Kidney capillary endothelial cell (primary cell): ENCODE results near the gene SGMS1.
"Not testable (repeated sequence)": the region's sequence is repeated elsewhere in the genome, so short reads cannot be mapped to it uniquely, and the experiment has no call there.

Experiments
- DNase-seq: peaks from one replicate; pipeline ENCODE4 v3.0.0-alpha.2; 2018; ENCODE audit warnings: low spot score

Gene SGMS1

DNA sequence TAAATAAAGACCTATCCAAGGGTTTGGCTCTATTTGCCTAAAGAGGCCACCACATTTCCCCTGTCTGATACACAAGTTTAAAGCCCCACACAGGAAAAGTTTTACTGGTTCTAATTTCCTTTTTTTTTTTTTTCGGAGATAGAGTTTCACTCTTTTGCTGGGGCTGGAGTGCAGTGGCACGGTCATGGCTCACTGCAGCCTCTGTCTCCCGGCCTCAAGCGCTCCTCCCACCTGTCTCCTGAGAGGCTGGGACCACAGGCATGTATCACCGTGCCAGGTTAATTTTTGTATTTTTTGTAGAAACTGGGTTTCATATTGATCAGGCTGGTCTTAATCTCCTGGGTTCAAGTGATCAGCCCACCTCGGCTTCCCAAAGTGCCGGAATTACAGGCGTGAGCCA lies 319.1 kb downstream of the SGMS1 start:
- no peak for DNase-seq

DNA sequence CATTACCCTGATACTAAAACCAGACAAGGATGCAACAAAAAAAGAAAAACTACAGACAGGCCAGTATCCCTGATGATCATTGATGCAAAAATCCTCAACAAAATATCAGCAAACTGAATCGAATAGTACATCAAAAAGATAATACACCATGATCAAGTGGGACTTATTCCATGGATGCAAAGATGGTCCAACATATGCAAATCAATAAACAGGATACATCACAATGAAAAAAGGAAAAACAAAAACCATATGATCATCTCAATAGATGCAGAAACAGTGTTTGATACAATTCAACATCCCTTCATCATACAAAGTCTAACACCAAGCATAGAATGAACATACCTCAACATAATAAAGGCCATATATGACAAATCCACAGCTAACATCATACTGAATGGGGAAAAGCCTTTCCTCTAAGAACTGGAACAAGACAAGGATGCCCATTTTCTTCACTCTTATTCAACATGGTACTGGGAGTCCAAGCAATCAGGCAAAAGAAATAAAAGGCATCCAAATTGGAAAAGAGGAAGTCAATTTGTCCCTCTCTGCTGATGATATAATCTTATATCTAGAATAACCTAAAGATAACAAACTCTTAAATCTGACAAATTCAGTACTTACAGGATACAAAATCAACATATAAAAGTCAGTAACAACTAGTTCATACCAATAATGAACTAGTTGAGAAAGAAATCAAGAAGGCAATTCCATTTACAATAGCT lies 323.6 kb downstream of the SGMS1 start:
- no peak for DNase-seq

DNA sequence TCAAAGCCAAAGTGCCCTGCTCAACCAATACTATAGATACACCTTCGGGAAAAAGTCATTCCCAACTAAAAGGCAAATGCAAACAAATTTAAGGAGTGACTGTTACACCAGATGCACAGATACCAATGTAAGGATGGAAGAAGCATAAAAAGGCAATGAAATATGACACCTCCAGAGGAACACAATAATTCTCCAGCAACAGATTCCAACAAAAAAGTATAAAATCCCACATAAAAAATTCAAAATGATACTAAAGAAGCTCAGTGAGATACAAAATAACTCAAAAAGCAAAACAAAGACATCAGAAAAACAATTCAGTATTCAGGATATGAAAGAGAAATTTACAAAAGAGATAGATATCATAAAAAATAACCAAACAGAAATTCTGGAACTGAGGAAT lies 328.4 kb downstream of the SGMS1 start:
- no peak for DNase-seq

DNA sequence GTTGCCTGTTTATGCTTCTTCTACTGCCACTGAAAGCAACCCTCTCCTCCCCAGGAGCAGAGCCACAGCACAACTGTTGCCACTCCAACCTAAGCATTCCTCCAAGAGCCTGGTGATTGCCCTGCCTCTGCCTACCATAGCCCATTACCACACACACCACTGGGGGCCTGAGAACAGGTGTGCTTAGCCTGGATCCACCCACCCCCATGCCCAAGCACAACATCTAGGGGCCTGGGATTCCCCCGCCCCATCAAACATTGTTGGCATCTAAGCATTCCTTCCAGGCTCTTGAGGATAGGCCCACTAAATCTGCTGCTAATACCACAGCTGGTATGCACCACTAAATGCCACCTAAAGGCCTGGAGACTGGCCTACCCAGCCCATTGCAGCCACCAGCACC lies 329.2 kb downstream of the SGMS1 start:
- DNase-seq: no peak

DNA sequence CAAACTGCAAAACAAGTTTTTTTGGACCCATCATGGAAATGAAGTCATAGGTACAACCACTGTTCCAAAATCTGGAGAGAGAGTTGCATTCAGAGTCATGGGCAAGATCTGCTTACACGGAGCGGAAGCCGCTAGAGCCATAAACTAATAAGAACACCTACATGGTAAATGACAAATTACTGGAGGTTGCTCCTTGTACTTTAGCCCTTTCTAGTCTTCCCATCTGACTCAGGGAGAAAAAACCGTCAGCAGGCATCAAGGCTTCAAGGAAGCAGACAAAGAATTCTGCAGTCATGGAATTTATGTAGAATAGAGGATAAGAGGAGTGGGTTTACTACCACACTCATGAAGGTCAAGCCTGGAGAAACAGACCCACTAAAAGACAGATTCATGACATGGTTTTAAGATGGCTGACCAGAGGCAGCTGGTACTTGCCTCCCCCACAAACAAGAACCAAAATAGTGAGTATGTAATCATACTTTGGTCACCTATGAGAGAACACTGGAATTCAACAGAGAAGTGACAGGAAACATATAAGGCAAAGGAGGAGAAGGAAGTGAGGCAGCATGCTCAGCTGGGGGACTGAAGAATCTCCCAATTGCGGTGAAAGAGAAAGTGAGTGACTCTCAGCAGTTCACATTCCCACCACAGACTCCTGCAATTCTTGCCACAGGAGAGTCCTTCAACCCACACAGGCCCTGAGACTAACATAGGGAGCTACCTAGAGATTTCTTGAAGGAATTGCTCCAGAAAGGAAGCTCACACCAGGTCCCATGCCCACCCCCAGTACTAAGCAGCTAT lies 330.0 kb downstream of the SGMS1 start:
- DNase-seq: no peak

DNA sequence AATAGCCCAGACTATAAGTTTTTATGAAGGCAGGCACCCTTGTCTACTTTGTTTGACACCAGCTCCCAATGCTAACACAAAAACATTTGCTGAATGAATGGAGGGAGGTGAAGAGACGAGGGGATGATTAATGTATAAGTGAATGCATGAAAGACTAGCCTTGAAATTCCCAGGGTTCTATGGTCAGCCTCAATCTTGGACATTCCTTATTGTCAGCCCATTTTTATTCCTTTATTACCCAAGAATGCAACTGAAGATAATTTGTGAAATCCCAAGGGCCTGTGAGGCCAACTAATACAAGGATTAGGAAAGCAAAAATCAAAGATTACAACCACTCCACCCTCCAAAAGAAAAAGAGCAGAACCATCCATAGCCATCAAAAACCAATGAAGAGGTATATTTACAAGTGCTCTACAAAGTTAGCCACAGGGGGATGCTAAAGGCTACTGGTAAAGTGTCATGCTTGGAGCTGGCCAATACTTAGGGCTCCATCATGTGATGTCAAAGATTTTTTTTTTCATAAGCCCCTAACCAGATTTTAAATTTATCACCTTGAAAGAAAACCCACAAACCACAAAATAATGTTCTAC lies 332.4 kb downstream of the SGMS1 start:
- no peak for DNase-seq

DNA sequence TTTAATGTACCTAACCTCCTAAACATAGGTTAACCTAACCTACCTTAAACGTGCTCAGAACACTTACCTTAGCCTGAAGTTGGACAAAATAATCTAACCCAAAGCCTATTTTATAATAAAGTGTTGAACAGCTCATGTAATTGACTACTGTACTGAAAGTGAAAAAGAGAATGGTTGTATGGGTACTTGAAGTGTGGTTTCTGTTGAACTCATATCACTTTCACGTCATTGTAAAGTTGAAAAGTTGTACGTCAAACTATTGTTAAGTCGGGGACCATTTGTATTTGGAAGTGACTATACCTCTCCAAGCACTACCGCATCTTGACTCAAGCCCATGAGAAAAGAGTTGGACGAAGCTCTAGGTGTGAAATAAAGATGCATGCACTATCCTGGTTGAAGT lies 334.6 kb downstream of the SGMS1 start:
- DNase-seq: no peak

DNA sequence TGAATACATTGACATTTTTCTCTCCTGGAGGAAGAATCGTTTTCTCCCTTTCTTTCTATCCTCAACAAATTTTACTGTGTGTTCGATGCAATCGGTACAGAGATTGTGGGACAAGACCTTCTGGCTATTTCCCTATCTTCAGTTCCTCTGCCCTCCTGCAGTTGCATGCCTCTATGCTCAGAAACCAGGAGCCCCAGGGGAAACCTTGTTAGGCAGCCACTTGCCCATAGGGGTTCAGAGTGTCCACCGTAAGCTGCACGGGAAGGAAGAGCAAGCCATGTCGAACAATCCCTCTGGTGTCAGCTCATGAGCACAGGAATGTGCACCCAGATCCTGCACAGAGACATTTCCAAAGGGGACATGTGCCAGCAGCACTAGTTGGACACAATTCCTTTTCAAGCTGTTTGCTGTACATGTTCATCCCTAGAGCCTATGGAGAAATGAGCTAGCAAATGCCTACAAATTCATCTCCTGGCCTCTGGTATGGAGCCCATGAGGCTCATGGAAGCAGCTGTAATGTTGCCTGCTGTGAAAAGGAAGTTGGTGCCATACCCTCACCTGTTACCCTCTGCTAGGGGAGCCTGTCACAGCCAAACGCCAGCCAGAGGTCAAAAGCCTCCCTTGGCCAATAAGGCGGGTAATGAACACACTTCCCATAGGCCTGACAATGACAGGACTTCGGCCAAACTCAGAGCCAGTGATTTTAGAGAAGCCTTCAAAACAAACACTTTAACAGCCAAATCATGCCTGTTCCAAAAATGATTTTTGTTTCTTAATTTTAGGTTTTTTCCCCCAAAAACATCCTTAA lies 336.6 kb downstream of the SGMS1 start:
- no peak for DNase-seq

DNA sequence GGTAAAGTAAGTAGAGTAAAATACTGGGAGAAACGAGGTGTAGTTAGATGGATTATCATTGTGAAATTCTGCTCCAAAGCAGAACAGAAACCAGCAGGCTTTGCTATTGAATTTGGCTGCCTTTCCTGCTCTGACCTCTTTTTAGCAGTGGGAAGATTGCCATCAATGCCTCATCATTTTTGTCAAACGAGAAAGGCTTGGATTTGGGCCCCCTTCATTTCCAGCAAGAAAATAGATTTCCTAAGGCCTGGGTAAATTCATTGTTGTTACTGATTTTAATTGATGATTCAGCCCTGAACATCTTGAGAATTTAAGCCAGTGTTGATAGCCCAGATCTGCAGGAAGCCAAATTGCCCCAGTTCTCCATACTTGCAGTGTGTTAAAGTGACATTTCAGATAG lies 337.2 kb downstream of the SGMS1 start:
- DNase-seq: no peak

DNA sequence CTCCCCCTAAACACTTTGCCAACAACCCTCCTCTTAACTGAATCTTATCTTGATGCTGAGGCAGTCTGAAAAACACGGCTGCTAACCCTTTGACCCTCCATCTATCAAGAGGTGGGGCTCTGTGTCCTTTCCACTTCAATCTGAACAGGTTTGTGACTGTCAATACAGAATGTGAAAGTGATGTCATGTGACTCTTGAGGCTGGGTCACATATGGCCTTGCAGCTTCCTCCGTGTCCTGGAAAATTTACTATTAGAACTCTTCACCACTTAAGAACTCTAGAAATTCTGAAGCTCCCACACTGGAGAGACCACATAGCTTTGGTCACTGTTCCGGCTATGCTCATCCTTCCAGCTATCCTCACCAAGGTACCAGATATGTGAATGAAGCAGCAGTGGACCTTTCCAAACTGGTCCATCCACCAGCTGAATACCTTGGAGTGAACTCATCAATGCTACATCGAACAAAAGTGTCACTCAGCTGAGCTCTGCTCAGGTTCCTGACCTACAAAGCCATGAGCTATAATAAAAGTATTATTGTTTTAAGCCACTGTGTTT lies 341.7 kb downstream of the SGMS1 start:
- no peak for DNase-seq

DNA sequence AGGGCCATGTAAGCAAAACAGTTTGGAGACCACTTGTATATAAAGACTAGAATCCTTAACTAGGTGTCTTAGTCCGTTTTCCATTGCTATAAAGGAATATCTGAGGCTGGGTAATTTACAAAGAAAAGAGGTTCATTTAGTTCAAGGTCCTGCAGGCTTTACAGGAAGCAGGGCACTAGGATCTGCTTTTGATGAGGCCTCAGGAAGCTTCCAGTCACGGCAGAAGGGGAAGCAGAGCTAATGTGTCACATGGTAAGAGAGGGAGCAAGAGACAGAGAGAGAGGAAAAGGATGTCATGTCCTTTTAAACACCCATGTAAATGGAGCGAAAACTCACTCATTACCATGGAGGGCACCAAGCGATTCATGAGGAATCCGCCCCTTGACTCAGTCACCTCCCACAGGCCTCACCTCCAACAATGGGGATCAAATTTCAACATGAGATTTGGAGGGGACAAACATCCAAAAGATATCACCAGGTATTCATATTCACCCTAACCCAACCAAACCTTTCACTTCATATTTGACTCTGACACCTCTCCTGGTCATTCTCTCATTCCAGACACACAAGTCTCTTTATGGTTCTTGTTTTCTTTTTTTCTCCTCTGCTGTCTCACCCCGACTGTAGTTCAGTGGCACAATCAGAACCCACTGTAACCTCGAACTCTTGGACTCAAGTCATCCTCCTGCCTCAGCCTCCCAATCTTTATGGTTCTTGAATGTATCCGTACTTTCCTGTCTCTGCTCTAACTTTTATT lies 342.4 kb downstream of the SGMS1 start:
- no peak for DNase-seq

DNA sequence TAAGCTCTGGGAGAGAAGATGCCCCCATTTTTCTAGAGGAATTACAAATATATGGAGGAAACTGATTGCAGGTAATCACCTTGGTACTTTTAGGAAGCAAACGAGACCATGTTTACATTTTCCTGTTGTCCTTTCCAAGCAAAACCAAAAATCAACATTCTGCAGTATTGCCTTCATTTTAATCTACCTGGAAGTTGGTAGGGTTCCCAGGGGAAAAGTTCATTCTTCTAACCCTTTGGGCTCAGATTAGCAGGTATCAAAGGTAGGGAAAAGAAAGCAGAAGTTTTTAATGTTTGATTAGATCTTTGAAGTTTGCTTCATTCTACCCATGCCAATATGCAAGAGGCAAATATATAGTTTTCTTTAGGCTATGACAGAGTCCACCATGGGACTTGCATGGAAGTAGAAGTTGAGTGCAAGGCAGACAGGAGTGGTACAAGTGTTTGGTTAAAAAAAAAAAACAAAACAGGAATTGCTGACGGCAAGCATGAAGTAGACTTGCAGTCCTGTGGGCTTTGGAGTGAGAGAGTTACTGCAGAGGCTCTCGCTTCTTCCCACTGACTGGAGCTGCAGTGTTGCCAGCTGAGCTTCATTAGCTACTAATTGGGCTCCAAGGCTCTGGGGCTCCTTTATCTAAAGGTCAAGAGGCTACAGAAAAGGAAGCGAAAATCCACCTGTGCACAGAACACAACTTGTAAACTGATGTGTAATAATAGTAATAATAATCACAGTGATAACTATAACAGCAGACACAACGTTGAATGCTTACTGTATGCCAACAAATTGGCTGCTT lies 343.5 kb downstream of the SGMS1 start:
- DNase-seq: no peak

DNA sequence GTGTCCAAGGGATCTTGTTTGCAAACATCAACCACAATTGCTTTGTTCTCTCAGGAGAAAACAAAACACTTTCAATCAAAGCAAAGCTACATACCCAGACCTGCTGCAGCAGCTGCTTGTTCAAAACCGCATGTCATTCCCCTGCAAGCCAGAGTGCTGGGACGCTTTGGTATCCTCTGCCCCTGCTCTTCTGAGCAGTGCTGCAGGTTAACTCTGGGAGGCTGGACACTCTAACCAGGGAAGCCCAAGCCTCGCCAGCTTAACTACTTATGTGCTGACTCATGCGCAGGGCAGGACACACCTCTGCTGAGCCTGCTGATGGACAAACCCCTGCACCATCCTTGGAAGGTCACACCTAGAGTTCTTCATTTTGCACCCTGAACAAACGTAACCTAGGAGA lies 344.3 kb downstream of the SGMS1 start:
- no peak for DNase-seq

DNA sequence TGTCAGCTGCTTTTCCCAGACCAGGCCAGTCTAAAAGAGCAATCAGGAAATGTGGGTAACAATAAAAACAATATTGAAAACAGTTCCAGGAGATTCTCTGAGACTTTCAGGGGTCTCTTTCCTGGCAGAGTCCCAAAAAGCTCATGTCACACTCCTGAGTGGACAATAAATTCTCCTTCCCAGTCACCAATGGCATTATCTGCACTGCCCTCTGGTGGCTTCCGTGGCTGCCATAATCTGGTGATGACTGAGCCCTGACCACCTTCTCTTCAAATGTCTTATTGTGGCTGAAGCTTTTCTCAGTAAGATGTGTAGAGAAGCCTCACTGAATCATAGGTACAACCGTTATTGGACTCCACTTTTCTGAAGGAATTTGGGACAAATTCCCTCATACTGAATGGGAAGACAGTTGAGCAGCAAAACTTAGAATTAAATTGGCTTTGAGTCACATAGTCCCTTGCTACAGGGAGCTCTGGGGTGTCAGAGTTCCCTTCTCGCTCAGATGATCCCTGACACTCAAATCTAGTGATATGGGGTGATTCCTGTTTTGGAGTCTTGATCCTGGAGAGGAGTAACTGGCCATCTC lies 348.0 kb downstream of the SGMS1 start:
- peak; percentile 24 for DNase-seq

DNA sequence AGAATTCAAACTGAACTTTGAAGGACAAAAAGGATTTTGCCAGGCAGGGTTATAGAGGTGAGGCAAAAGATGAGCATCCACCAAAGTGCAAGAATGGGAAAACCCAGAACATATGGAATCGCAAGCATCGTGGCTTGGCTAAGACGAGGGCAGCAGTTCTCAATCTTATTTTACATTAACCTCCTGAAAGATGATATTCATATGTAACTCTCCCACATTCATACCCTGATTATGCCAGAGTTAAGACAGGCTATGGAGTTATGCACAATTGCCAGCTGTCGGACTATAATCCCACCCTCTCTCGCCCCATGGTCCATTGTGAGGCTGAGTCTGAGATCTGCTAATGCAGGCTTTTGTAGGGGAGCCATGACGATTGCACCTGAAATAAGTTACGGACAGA lies 351.2 kb downstream of the SGMS1 start:
- no peak for DNase-seq

DNA sequence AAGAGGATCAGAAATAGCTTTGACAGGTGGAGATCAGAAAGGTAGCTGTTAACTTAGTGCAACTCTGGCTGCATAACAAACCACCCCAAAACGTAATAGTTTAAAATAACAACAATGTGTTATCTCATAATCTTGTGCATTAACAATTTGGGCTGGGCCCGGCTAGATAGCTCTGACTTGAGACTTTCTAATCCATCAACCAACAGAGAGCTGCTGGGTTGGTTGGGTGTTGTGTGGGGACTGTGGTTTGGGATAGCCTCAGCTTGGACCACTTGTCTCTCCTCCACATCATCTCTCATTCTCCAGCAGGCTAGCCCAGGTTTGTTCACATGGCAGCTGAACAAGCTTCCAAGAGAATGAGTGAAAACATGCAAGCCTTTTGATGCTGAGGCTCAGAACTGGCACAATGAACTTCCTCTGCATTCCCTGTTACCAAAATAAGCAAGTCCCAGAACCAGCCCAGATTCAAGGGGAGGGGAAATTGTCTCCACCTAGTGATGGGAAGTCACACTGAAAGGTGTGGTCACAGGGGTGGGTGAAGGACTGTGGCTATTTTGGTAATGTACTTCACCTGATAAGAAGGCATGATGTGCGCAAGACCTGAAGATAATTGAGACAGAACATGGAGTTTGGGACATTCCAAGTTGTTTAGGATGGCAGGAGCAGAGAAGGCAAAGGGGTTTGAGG lies 352.0 kb downstream of the SGMS1 start:
- DNase-seq: no peak

DNA sequence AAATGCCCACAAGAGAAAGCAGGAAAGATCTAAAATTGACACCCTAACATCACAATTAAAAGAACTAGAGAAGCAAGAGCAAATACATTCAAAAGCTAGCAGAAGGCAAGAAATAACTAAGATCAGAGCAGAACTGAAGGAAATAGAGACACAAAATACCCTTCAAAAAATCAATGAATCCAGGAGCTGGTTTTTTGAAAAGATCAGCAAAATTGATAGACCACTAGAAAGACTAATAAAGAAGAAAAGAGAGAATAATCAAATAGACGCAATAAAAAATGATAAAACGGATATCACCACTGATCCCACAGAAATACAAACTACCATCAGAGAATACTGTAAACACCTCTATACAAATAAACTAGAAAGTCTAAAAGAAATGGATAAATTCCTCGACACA lies 355.9 kb downstream of the SGMS1 start:
- DNase-seq: not testable (repeated sequence)

DNA sequence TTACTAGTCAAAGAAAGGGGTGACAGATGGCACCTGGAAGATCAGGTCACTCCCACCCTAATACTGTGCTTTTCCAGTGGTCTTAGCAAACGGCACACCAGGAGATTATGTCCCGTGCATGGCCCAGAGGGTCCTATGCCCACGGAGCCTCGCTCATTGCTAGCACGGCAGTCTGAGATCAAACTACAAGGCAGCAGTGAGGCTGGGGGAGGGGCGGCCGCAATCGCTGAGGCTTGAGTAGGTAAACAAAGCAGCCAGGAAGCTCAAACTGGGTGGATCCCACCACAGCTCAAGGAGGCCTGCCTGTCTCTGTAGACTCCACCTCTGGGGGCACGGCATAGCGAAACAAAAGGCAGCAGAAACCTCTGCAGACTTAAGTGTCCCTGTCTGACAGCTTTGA lies 361.1 kb downstream of the SGMS1 start:
- DNase-seq: not testable (repeated sequence)

DNA sequence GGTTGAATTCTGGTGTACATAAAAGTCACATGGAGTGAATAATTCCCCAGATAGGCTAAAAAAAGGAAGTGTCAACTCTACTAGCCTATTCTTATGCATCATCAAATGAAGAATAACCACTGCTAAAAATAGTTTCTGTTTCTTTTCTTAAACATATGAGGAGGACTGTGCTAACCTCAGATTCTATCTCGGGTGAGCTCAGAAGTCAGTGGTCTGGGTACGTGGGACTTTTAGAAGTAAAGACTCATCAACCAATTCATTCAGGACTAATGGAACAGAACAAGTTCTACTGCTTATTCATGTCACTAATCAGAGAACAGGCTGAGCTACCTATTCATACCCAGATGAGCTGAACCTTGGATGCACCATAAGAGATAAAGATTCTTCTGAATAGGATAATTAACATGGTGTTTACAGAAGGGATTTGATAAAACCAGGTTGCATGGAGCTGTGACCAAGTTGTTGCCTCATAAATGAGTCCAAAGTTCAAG lies 362.9 kb downstream of the SGMS1 start:
- DNase-seq: no peak
